Effector CD4-positive, alpha-beta T cell (primary cell): ENCODE measurements around the gene GPAT3.
"Not testable (repeated sequence)": the region's sequence is repeated elsewhere in the genome, so short reads cannot be mapped to it uniquely, and the experiment has no call there.

Experiments used
- DNase-seq: peaks from one replicate; pipeline ENCODE4 v3.0.0-alpha.2; 2020
- total RNA-seq: gene quantifications from one replicate; lab custom pipeline; 2026; lab: John Stamatoyannopoulos, UW

Gene GPAT3
- 4.9 reads per million, percentile 19 among the genes with 10 or more reads in this experiment for total RNA-seq

GRCh38 chr4:83535520-83536361, at the start of gene GPAT3:
TSS of gene GPAT3 (plus strand) at chr4:83536108. CDS start at chr4:83536623, 515 bp downstream.
- DNase-seq = peak; percentile 53

- no peak for DNase-seq
Measured at GRCh38 chr4:83486457-83487129, 49.3 kb upstream of the GPAT3 start.

GRCh38 chr4:83489711-83490326, 46.1 kb upstream of the GPAT3 start:
- DNase-seq = no peak

DNA sequence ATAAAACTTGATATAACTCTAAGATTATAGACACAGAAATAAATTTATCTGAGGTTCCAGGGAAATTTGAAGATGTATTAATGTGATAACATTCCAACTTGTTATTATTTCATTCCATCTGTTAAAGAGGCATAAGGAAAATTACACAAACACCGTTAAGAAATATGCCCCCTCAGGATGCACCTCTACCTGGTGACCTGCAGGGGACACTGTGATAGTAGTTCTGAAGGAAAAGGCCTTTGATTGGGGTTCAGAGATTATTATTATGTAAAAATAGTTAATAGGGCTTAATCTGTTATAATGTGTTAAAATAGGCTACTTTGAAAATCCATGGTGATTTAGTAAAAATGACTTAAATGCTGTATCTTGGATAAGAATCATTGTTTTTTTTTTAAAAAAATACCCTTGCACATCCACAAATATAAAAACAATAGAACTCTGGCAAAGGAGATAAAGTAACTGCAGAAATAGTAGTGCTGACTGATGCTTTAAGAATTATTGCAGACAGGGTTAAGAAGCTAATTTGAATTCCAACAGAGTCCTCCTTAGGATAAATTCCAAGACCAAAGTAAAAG, 44.9 kb upstream of the GPAT3 start:
- peak; percentile 11 for DNase-seq

- DNase-seq = not testable (repeated sequence)
Measured at GRCh38 chr4:83496085-83496917, 39.6 kb upstream of the GPAT3 start.

GRCh38 chr4:83498187-83498586, 37.7 kb upstream of the GPAT3 start:
- DNase-seq = no peak

DNA sequence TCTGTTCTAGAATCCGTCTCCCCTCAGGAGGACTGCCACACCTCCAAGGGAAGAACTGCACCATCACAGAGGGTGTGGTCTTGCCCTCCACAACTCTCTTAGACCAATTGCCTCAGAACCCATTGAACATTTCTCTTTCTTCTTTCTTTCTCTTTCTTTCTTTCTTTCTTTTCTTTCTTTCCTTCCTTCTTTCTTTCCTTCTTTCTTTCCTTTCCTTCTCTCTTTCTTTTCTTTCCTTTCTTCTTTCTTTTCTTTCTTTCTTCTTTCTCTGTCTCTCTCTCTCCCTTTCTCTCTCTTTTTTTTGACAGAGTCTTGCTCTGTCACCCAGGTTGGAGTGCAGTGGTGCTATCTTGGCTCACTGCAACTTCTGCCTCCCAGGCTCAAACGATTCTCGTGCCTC, 34.2 kb upstream of the GPAT3 start:
- DNase-seq = not testable (repeated sequence)

DNA sequence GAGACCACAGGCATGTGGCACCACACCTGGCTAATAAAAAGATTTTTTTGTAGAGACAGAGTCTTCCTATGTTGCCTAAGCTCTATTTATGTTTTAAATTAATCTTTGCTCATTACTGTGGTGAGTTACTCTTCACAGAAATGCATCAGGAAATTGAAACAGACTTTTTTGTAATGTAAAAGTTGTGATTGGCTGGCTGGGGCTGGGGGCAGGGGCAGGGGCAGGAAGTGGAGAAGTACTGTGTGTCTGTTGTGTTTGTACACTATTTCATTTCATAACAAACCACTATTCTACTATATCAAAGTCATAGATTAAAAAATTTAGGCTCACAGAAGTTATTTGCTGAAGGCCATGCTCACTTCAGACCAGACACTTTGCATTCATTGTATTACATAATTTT, 31.9 kb upstream of the GPAT3 start:
- no peak for DNase-seq

DNA sequence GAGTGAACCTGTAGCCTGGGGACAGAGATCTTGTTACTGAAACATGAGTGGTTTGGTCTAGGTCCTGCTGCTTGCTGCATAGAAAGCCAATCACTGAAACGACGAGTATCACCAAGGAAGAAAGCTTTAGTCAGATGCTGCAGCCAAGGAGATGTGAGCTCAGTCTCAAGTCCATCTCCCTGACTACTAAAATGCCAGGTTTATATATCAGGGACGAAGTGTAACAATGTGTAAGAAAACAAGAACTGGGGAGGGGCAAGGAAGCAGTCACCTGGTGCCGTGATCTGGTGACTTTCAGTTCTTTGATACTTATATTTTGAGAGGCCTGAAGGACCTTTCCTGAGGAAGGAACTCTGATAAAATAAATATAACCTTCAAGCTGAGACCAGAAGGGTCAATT, 31.4 kb upstream of the GPAT3 start:
- DNase-seq = no peak

DNA sequence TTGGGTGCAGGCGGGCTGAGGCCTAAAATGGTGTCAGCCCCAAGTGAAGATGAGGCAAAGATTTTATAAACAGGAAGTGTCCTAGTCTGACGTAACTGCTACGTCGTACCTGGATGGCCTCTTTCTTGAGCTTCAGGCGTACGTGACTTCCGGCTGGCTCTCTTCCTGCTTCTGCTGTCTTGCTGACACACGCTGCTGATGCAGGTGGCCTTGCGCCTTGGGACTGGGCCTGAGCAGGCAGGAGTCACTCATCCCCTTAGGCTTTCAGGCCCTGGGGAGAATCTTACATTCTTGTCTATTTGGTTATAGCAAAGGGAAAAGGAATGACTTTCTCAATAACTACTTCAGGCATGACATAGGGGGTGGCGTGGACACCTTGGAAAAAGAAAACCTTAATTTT, 30.9 kb upstream of the GPAT3 start:
- DNase-seq = no peak

DNA sequence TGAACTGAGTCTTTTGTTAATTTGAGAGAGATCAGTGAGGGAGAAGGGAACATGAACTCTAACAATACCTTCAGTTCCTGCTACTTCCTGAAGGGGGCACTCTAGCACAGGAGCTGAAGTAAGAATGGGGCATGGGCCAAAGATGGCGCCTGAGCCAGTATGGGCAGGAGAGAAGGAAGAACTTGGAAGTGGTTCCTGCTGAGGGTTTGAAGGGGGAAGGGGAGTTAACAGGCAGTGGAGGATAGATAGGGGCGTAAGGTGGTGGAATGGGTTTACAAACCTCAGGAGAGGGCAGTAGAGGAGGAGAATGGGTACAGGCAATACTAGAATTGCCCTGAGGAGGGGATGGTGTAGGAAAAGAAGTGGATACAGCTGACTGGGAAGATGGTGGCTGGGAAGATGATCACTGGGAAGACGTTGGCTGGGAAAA, 26.7 kb upstream of the GPAT3 start:
- DNase-seq = peak; percentile 18

GRCh38 chr4:83510442-83510841, 25.5 kb upstream of the GPAT3 start:
- DNase-seq = no peak

DNA sequence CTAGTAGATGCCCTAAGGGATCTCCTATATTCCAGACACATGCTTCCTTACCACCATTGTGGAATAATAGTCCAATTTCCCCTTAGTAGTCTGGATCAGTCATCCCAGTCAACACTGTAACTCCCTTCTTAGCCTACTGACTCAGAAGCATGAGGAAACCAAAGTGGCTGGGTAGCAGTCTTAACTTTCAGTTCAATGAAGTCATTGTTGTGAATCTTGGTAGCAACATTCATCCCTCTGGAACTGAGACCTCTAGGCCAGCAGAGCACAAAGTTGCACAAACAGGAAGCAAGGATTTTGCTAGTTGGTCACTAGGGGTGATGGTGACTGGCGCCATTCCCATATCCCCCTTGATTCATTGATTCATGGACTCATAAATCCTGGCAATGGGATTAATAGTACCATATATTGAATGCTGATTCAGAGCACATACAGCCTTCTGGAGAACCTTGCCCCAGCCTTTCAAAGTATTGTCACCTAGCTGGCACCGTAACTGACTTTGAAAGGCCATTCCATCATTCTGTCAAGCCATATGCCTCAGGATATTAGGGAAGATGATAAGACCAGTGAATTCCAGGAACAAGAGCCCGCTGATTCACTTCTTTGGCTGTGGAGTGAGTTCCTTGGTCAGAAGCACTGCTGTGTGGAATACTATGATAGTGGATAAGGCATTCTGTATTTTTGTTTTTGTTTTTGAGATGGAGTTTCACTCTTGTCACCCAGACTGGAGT, 19.7 kb upstream of the GPAT3 start:
- DNase-seq = no peak

- no peak for DNase-seq
Measured at GRCh38 chr4:83522239-83522638, 13.7 kb upstream of the GPAT3 start.

DNA sequence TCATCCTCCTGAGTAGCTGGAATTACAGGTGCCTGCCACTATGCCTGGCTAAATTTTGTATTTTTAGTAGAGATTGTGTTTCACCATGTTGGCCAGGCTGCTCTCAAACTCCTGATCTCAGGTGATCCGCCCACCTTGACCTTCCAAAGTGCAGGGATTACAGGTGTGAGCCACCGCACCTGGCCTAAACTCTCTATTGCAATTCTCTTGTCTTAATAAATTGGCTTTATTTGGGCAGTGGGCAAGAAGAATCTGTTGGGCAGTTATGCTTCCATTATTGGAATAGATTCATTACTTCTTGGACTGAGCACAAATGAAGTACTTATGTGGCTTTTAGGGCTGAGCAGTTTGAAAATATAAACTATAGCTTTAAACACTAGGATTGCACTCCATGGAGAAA, 8.2 kb upstream of the GPAT3 start:
- no peak for DNase-seq

DNA sequence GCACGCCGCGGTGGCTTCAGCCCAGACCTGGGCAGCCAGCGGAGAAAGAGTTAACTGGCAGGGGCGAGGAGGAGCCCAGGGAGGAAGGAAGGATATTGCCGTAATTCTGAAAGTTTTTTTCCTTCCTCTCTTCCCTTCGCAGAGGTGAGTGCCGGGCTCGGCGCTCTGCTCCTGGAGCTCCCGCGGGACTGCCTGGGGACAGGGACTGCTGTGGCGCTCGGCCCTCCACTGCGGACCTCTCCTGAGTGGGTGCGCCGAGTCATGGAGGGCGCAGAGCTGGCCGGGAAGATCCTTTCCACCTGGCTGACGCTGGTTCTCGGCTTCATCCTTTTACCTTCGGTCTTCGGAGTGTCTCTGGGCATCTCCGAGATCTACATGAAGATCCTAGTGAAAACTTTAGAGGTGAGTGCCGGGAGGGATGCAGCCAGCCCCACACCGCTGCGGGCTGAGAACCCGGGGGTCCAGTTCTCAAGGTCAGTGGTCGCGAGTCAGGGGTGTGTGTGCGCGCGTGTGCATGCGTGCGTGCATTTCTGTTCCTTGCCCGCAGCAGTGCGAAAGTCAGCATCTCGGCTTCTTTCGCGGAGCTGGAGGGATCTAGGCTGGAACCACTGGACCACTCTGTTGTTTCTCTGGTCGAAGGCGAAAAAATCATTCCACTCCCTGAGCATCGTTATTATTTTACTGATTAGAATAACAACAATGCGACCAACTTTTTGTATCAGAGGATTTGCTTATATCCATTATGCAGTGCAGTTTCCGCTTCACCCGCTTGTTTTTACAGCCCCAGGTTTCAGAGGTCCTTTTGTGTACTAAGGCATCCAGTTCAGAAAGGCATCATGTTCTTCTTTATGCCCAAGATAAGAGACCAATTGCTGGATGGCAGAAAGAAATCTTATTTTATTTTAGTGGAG, 709 bp downstream of the GPAT3 start:
- DNase-seq = no peak

- no peak for DNase-seq
Measured at GRCh38 chr4:83542225-83542624, 6.3 kb downstream of the GPAT3 start.

GRCh38 chr4:83546786-83547185, 10.9 kb downstream of the GPAT3 start:
- no peak for DNase-seq

DNA sequence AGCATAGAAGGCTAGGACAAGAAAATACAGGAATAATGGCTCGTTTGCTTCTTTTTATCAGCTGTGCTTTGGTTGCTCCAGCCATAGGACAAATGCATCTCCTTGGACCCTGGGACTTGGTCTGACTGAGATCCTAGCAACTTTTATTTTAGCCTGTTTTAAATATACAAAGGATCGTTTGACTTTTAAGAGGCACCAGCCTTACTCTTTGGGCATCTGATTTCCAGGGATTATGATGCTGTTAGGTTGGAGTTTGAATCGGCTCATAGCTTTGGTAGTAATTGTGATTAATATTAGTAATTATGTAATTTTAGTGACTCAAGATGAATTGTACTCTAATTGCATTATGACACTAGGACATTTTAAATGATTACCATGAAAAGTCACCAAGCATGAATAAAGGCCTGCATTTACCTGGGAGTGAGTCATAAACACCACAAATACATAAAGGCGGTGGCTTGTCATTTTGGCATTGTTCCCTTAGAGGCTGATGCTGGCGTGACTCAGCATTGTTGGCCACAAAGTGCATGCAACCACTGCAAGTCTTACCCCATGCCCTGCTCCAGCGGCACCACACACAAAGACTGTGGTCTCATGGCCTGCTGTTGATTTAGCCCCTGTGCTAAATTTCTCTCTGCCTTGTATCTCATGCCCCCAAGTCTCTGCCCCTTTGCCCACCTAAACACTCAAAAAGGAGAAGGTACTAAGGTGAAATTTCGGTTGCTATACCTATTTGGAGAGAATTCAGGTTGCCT, 12.4 kb downstream of the GPAT3 start:
- DNase-seq = peak; percentile 2

DNA sequence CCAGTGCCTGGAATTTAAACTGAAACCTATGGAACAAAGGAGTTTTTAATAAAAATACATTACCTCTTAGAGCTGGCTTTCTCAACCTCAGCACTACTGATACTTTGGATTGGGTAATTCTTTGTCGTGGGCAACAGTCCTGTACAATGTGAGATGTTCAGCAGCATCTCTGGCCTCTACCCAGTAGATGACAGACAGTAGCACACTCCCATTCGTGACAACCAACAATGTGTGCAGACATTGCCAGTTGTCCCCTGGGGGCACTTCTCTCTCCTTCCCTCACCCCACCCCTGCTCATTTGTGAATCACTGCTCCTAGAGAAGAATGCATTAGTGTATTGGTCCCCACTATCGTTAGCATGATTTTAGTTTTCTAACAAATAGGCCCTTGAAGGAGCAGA, 16.2 kb downstream of the GPAT3 start:
- no peak for DNase-seq
